Measurements from ENCODE around the gene COL18A1. TPM values are rescaled to one million over a fixed set of nuclear protein-coding genes. Genes with fewer than 3 reads are reported as not detected.

COL18A1 gene
- total and polyA plus RNA-seq, 2 donors = 18.9 to 58.6 TPM

DNA sequence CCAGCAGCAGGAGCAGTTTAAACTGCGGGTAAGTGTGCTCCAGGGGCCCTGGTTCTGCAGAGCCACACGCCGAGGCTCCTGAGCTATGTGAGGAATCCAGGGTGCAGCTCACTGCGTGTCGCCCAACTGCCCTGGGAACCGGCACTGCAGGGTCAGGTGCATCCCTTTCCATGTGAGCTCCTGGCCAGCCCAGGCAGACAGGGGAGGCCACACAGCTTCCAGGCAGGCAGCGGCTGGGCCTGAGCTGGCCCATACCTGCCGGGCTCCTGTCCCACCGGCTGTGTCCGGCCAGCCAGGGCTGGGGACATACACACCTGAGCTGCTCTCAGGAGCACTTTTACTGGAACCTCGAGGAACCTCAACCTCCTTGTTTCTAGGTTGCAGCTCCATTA is 18.6 kb upstream of the COL18A1 start:
- Histone ChIP-seq H3K27ac (ENCODE audit: low read depth in 1 of 2, low read length in 1 of 2) (no peak overlapping the region), H3K4me1 (ENCODE audit: control insufficient read depth in 2 of 2, insufficient read depth in 2 of 2, low read length in 2 of 2) (peaks cover 0 to 3% of the 10 kb centered on the region in 2 donors), H3K27me3 (ENCODE audit: control insufficient read depth in 2 of 2, insufficient read depth in 1 of 2, low read length in 1 of 2) (peaks cover 0 to 50% of the 10 kb centered on the region in 2 donors), H3K36me3 (ENCODE audit: control insufficient read depth in 2 of 2, insufficient read depth in 2 of 2, low read length in 1 of 2) (no peaks in the 10 kb centered on the region), H3K9me3 (ENCODE audit: control insufficient read depth in 2 of 2, insufficient read depth in 1 of 2, low read length in 1 of 2) (peaks cover 0 to 5% of the 10 kb centered on the region in 2 donors), H3K4me3 (ENCODE audit: low read length in 2 of 2) (no peak overlapping the region)
- 95% methylated on average over 11 of the region's 11 CpGs for WGBS
- DNase-seq (ENCODE audit: low read depth in 6 of 9, low spot score in 9 of 9) = no peak

DNA sequence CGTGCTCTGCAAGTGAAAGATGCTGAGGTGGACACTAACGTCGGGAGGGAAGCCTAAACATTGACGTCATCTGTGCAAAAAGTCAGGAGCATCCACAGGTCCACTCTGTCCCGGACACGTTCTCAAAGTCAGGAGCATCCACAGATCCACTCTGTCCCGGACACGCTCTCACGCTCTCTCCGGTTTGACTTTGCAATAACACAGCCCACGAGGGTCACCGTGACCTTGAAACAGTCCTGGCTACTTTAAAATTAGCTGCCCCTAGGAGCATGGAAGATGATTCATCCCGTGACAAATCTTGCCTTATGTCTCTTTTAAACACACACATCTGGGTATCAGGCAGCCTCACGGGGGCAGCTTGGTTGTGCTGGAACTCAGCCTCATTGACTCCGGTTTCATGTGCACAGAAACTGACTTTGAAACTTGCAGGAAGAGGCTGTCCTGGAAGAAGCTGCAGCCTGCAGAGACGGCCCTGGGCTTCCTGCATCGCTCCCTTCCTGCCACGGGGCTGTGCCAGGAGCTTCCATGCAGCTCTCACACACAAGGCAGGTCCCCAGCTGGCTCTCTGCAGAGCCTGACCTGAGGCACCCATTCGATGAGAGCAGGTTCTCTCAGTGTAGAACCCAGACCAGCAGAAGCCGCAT is 18.1 kb upstream of the COL18A1 start:
- Histone ChIP-seq H3K27me3 (ENCODE audit: control insufficient read depth in 2 of 2, insufficient read depth in 1 of 2, low read length in 1 of 2) (peaks cover 0 to 50% of the 10 kb centered on the region in 2 donors), H3K4me3 (ENCODE audit: low read length in 2 of 2) (no peak overlapping the region), H3K27ac (ENCODE audit: low read depth in 1 of 2, low read length in 1 of 2) (no peak overlapping the region), H3K4me1 (ENCODE audit: control insufficient read depth in 2 of 2, insufficient read depth in 2 of 2, low read length in 2 of 2) (peaks cover 0 to 4% of the 10 kb centered on the region in 2 donors), H3K9me3 (ENCODE audit: control insufficient read depth in 2 of 2, insufficient read depth in 1 of 2, low read length in 1 of 2) (peaks cover 0 to 5% of the 10 kb centered on the region in 2 donors), H3K36me3 (ENCODE audit: control insufficient read depth in 2 of 2, insufficient read depth in 2 of 2, low read length in 1 of 2) (no peaks in the 10 kb centered on the region)
- WGBS = 75% methylated on average over 20 of the region's 20 CpGs
- peak in 1 of 9 donors; percentile 8 for DNase-seq (ENCODE audit: low read depth in 6 of 9, low spot score in 9 of 9)

- Histone ChIP-seq H3K27ac (ENCODE audit: low read depth in 1 of 2, low read length in 1 of 2) (no peak overlapping the region), H3K36me3 (ENCODE audit: control insufficient read depth in 2 of 2, insufficient read depth in 2 of 2, low read length in 1 of 2) (no peaks in the 10 kb centered on the region), H3K4me1 (ENCODE audit: control insufficient read depth in 2 of 2, insufficient read depth in 2 of 2, low read length in 2 of 2) (peaks cover 0 to 8% of the 10 kb centered on the region in 2 donors), H3K27me3 (ENCODE audit: control insufficient read depth in 2 of 2, insufficient read depth in 1 of 2, low read length in 1 of 2) (peaks cover 0 to 49% of the 10 kb centered on the region in 2 donors), H3K4me3 (ENCODE audit: low read length in 2 of 2) (no peak overlapping the region), H3K9me3 (ENCODE audit: control insufficient read depth in 2 of 2, insufficient read depth in 1 of 2, low read length in 1 of 2) (peaks cover 0 to 5% of the 10 kb centered on the region in 2 donors)
- 91% methylated on average over 13 of the region's 13 CpGs for WGBS
- DNase-seq (ENCODE audit: low read depth in 6 of 9, low spot score in 9 of 9) = no peak
Measured at GRCh38 chr21:45387506-45387905, 17.5 kb upstream of the COL18A1 start.

GRCh38 chr21:45388011-45388521 is 16.9 kb upstream of the COL18A1 start:
- Histone ChIP-seq H3K9me3 (ENCODE audit: control insufficient read depth in 2 of 2, insufficient read depth in 1 of 2, low read length in 1 of 2) (peaks cover under 1 to 5% of the 10 kb centered on the region in 2 donors), H3K4me1 (ENCODE audit: control insufficient read depth in 2 of 2, insufficient read depth in 2 of 2, low read length in 2 of 2) (peaks cover 0 to 8% of the 10 kb centered on the region in 2 donors), H3K27me3 (ENCODE audit: control insufficient read depth in 2 of 2, insufficient read depth in 1 of 2, low read length in 1 of 2) (peaks cover 0 to 51% of the 10 kb centered on the region in 2 donors), H3K27ac (ENCODE audit: low read depth in 1 of 2, low read length in 1 of 2) (no peak overlapping the region), H3K4me3 (ENCODE audit: low read length in 2 of 2) (no peak overlapping the region), H3K36me3 (ENCODE audit: control insufficient read depth in 2 of 2, insufficient read depth in 2 of 2, low read length in 1 of 2) (no peaks in the 10 kb centered on the region)
- no peak for DNase-seq (ENCODE audit: low read depth in 6 of 9, low spot score in 9 of 9)
- WGBS = 85% methylated on average over 7 of the region's 7 CpGs

- peaks cover 0 to 8% of the 10 kb centered on the region in 2 donors for H3K4me1 ChIP-seq (ENCODE audit: control insufficient read depth in 2 of 2, insufficient read depth in 2 of 2, low read length in 2 of 2)
- no peak overlapping the region for H3K4me3 ChIP-seq (ENCODE audit: low read length in 2 of 2)
- no peak for DNase-seq (ENCODE audit: low read depth in 6 of 9, low spot score in 9 of 9)
- 91% methylated on average over 19 of the region's 19 CpGs for WGBS
- no peaks in the 10 kb centered on the region for H3K36me3 ChIP-seq (ENCODE audit: control insufficient read depth in 2 of 2, insufficient read depth in 2 of 2, low read length in 1 of 2)
- H3K27ac ChIP-seq (ENCODE audit: low read depth in 1 of 2, low read length in 1 of 2) = no peak overlapping the region
- H3K27me3 ChIP-seq (ENCODE audit: control insufficient read depth in 2 of 2, insufficient read depth in 1 of 2, low read length in 1 of 2) = peaks cover 0 to 45% of the 10 kb centered on the region in 2 donors
- peaks cover 1 to 5% of the 10 kb centered on the region in 2 donors for H3K9me3 ChIP-seq (ENCODE audit: control insufficient read depth in 2 of 2, insufficient read depth in 1 of 2, low read length in 1 of 2)
Measured at GRCh38 chr21:45388611-45389296, 16.2 kb upstream of the COL18A1 start.

DNA sequence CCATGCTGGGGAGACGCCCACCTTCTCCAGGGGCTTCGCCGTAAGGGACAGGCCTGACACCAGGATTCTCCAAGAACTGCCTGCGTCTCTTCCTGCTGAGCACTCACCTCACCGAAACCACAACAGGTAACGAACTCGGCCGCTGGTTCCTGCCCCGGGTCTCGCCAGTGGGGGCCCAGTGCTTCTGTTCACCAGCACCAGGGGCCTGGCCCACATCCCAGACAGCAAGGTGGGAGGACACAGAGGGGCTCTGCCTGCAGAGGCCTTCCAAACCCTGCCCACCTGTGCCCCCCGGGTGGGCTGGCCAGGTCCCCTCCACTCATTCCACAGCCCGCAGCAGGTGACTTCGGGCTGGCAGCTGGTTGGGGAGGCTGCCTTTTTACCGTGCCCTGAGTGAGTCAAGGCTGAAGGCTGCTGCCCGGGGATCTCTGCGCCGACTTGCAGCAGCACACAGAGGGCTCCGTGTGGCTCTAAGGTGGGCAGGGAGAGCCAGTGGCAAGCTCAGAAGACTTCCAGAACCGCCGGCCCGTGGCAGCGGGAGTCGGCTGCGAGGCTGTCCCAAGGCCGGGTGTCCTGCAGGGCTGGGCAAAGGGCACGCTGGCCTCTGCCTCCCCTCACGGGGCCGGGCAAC is 14.7 kb upstream of the COL18A1 start:
- Histone ChIP-seq H3K4me1 (ENCODE audit: control insufficient read depth in 2 of 2, insufficient read depth in 2 of 2, low read length in 2 of 2) (peaks cover 0 to 8% of the 10 kb centered on the region in 2 donors), H3K4me3 (ENCODE audit: low read length in 2 of 2) (no peak overlapping the region), H3K9me3 (ENCODE audit: control insufficient read depth in 2 of 2, insufficient read depth in 1 of 2, low read length in 1 of 2) (peaks cover 1 to 5% of the 10 kb centered on the region in 2 donors), H3K27me3 (ENCODE audit: control insufficient read depth in 2 of 2, insufficient read depth in 1 of 2, low read length in 1 of 2) (peaks cover 0 to 39% of the 10 kb centered on the region in 2 donors), H3K27ac (ENCODE audit: low read depth in 1 of 2, low read length in 1 of 2) (no peak overlapping the region), H3K36me3 (ENCODE audit: control insufficient read depth in 2 of 2, insufficient read depth in 2 of 2, low read length in 1 of 2) (no peaks in the 10 kb centered on the region)
- DNase-seq (ENCODE audit: low read depth in 6 of 9, low spot score in 9 of 9) = no peak
- WGBS = 87% methylated on average over 28 of the region's 28 CpGs

DNA sequence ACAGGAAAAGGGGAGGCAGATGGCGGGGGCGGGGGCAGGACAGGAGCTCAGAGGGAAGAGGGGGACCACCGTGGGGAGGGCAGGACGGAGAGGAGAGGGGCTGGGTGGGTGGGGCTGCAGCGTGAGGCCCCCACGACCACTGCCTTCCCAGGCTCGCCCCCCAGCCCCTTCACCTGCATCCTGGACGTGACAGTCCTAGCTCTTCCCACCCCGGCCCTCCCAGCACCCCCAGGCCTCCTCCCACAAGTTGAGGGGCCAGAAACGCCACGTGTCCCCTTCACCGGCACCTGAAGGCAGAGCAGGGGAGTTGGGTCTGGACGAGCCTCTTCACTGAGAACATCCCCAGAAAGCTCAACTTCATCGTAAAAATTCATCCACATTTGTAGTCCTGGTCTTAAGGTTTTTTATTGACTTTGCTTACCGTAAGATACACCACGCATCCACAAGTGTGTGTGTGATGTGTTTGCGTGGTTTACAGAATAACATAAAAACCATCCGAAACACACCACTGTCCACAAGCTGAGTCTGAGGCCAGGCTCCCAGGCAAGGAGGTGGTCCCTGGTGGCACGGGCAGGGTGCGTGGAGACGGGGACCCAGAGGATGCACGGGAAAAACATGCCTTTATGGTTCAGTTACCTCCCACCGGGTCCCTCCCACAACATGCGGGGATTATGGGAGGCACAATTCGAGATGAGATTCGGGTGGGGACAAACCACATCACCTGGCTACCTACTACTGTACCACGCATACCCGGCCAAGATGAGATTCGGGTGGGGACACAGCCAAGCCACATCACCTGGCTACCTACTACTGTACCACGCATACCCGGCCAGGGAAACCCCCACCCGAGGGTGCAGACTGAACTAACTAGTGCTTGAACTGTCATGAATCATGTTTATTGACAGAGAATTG is 13.9 kb upstream of the COL18A1 start:
- peaks cover 1 to 5% of the 10 kb centered on the region in 2 donors for H3K9me3 ChIP-seq (ENCODE audit: control insufficient read depth in 2 of 2, insufficient read depth in 1 of 2, low read length in 1 of 2)
- H3K27me3 ChIP-seq (ENCODE audit: control insufficient read depth in 2 of 2, insufficient read depth in 1 of 2, low read length in 1 of 2) = peaks cover 0 to 36% of the 10 kb centered on the region in 2 donors
- no peaks in the 10 kb centered on the region for H3K36me3 ChIP-seq (ENCODE audit: control insufficient read depth in 2 of 2, insufficient read depth in 2 of 2, low read length in 1 of 2)
- no peak overlapping the region for H3K4me3 ChIP-seq (ENCODE audit: low read length in 2 of 2)
- H3K4me1 ChIP-seq (ENCODE audit: control insufficient read depth in 2 of 2, insufficient read depth in 2 of 2, low read length in 2 of 2) = peaks cover 0 to 8% of the 10 kb centered on the region in 2 donors
- 92% methylated on average over 32 of the region's 32 CpGs for WGBS
- no peak overlapping the region for H3K27ac ChIP-seq (ENCODE audit: low read depth in 1 of 2, low read length in 1 of 2)
- DNase-seq (ENCODE audit: low read depth in 6 of 9, low spot score in 9 of 9) = no peak

DNA sequence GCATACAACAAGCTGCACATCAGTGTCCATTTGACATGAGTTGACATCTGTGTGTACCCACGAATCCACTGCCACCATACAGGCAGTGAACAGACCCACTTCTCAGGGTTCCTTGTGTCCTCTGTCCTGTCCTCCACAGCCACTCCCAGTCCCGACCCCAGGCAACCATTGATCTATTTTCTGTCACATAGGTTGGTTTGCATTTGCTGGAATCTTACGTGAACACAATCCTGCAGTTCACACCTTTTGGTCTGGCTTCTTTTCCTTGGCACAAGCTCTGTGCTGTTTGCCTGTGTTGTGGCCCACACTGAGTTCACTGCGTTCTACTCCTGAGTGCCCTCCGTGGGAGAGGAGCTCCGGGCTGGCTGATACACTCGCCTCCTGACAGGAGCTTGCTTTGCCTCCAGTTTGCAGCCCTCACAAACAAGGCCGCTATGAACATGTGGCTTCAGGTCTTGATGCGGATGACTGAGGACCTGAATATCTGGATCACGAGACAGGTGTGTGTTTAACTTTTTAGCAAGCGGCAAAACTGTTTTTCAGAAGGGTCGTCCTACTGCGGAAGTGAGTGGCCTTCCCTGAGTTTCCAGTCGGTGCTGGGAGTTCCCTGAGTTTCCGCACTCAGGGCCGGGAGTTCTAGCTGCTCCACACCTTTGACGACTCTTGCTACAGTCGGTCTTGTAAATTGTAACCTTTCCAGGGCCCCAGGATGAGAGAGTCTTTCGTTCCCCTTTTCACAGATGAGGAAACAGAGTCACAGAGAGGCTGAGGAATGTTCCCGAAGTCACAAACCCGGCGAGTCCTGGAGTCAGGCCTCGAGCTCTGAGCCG is 13.0 kb upstream of the COL18A1 start:
- no peak overlapping the region for H3K27ac ChIP-seq (ENCODE audit: low read depth in 1 of 2, low read length in 1 of 2)
- H3K36me3 ChIP-seq (ENCODE audit: control insufficient read depth in 2 of 2, insufficient read depth in 2 of 2, low read length in 1 of 2) = no peaks in the 10 kb centered on the region
- DNase-seq (ENCODE audit: low read depth in 6 of 9, low spot score in 9 of 9) = no peak
- H3K27me3 ChIP-seq (ENCODE audit: control insufficient read depth in 2 of 2, insufficient read depth in 1 of 2, low read length in 1 of 2) = peaks cover 0 to 31% of the 10 kb centered on the region in 2 donors
- WGBS = 87% methylated on average over 24 of the region's 24 CpGs
- peaks cover 1 to 5% of the 10 kb centered on the region in 2 donors for H3K9me3 ChIP-seq (ENCODE audit: control insufficient read depth in 2 of 2, insufficient read depth in 1 of 2, low read length in 1 of 2)
- peaks cover 0 to 6% of the 10 kb centered on the region in 2 donors for H3K4me1 ChIP-seq (ENCODE audit: control insufficient read depth in 2 of 2, insufficient read depth in 2 of 2, low read length in 2 of 2)
- no peak overlapping the region for H3K4me3 ChIP-seq (ENCODE audit: low read length in 2 of 2)
